HepG2 (cell line): ENCODE data around the gene EFNA2. TPM values are rescaled to one million over a fixed set of nuclear protein-coding genes. Genes with fewer than 3 reads are reported as not detected.
A peak's percentile ranks its signal among the peaks of the same experiment; 100 is the strongest.
"Not testable (repeated sequence)": the region's sequence is repeated elsewhere in the genome, so short reads cannot be mapped to it uniquely, and the experiment has no call there.

Experiments
- ATAC-seq: fragments of 200-7000 bp; cut with Tn5 transposase; 3 replicates; pipeline ENCODE4 v1.9.1; 2020; ENCODE audit warnings: mild to moderate bottlenecking, moderate library complexity
- BruUV-seq: library from RNA; stranded (reverse); fragments of 400-500 nt; replicated peaks from 2 replicates; lab custom pipeline; 2021; lab: Mats Ljungman, UMichigan
- CTCF ChIA-PET: fragments of 300-600 bp; formaldehyde crosslinking; extraction: SDS; loops from one replicate; lab custom pipeline; 2021; ENCODE audit warnings: low total read pairs, inconsistent platforms, low intra/inter-chr PET ratio; lab: Yijun Ruan, JAX
- POLR2A ChIA-PET: fragments of 350-600 bp; sonication (Branson Sonifier 250); formaldehyde crosslinking; loops from one replicate; lab custom pipeline; 2020; ENCODE audit warnings: antibody characterized with exemption, inconsistent platforms; lab: Yijun Ruan, JAX
- DNase-seq: peaks from one replicate; pipeline ENCODE4 v3.0.0-alpha.2; 2015; ENCODE audit warnings: low spot score
- FAIRE-seq: peaks from 3 replicates; lab custom pipeline; 2011; peaks lifted over from hg19 to GRCh38; lab: Jason Lieb, UNC
- H2AFZ ChIP-seq: one replicate; pipeline ENCODE4 v1.6.1; 2011; ENCODE audit warnings: low read length, inconsistent platforms
- H3K27ac ChIP-seq: fragments of 300-600 bp; 3 replicates; pipeline ENCODE4 v1.8.0; 2011; ENCODE audit warnings: mixed run types, mild to moderate bottlenecking, mixed read lengths, low read length, inconsistent platforms; ENCODE audit not compliant: insufficient read depth; ENCODE audit errors: extremely low read length
- H3K27me3 ChIP-seq, 2 experiments: fragments of 200-600 bp in 1 of 2; 2 replicates in 1 of 2; 3 replicates in 1 of 2; pipeline versions ENCODE4 v1.6.0 to v1.8.0; 2011; ENCODE audit warnings: low read length in 2 of 2, mild to moderate bottlenecking in 2 of 2, moderate library complexity in 2 of 2, inconsistent platforms in 1 of 2; ENCODE audit not compliant: insufficient read depth in 2 of 2, control insufficient read depth in 1 of 2
- H3K36me3 ChIP-seq, 2 experiments: fragments of 200-600 bp in 1 of 2; replicated peaks in 1 of 2; 2 replicates in 1 of 2; 3 replicates in 1 of 2; pipeline versions ENCODE4 v1.5.1 to v1.8.0; 2011; ENCODE audit warnings: low read length in 2 of 2, inconsistent platforms in 1 of 2; ENCODE audit not compliant: insufficient read depth in 2 of 2, control insufficient read depth in 1 of 2
- H3K4me1 ChIP-seq: 2 replicates; pipeline ENCODE4 v1.5.1; 2012; ENCODE audit warnings: low read length, inconsistent platforms; ENCODE audit not compliant: insufficient read depth
- H3K4me2 ChIP-seq: 2 replicates; pipeline ENCODE4 v1.6.0; 2011; ENCODE audit warnings: low read depth, low read length, inconsistent platforms
- H3K4me3 ChIP-seq, 3 experiments: fragments of 200-600 bp in 1 of 3; sonication (generic), shearing (Covaris generic) in 1 of 3; replicated peaks in 1 of 3; 2 replicates each; pipeline ENCODE4 v1.5.1; 2011 to 2016; ENCODE audit warnings: low read length in 3 of 3, inconsistent platforms in 2 of 3, low read depth in 2 of 3, mild to moderate bottlenecking in 2 of 3, control low read depth in 1 of 3, mixed read lengths in 1 of 3; ENCODE audit not compliant: insufficient read depth in 1 of 3
- H3K79me2 ChIP-seq: one replicate; pipeline ENCODE4 v1.6.1; 2011; ENCODE audit warnings: low read length, inconsistent platforms; ENCODE audit not compliant: insufficient read depth
- H3K9ac ChIP-seq: 2 replicates; pipeline ENCODE4 v1.6.0; 2011; ENCODE audit warnings: mild to moderate bottlenecking, low read depth, low read length, inconsistent platforms; ENCODE audit not compliant: insufficient read depth
- H3K9me3 ChIP-seq: 2 replicates; pipeline ENCODE4 v1.5.1; 2012; ENCODE audit warnings: mild to moderate bottlenecking, low read length
- H4K20me1 ChIP-seq: 2 replicates; pipeline ENCODE4 v1.6.0; 2011; ENCODE audit warnings: inconsistent platforms, mild to moderate bottlenecking, low read length, moderate library complexity; ENCODE audit not compliant: insufficient read depth
- HNRNPLL ChIP-seq: fragments of 200-400 bp; formaldehyde crosslinking; IDR thresholded peaks from 2 replicates; pipeline ENCODE4 v1.6.1; 2017; ENCODE audit warnings: mild to moderate bottlenecking, low read depth, low read length; ENCODE audit not compliant: poor library complexity, severe bottlenecking
- TEF ChIP-seq: sonication (generic); formaldehyde crosslinking; IDR thresholded peaks from 2 replicates; pipeline ENCODE4 v1.5.0; 2020; ENCODE audit warnings: missing genetic modification reagents
- ZNF121 ChIP-seq: sonication (generic); formaldehyde crosslinking; IDR thresholded peaks from 2 replicates; pipeline ENCODE4 v1.5.0; 2020; ENCODE audit warnings: mild to moderate bottlenecking, missing genetic modification reagents
- ZNF362 ChIP-seq: sonication (generic); formaldehyde crosslinking; IDR thresholded peaks from 2 replicates; pipeline ENCODE4 v1.4.0; 2020; ENCODE audit warnings: missing genetic modification reagents, mild to moderate bottlenecking, borderline replicate concordance
- ZNF598 ChIP-seq: sonication (generic); formaldehyde crosslinking; IDR thresholded peaks from 2 replicates; pipeline ENCODE4 v1.5.1; 2020; ENCODE audit warnings: mild to moderate bottlenecking, missing genetic modification reagents, borderline replicate concordance
- ZNF678 ChIP-seq: sonication (generic); formaldehyde crosslinking; IDR thresholded peaks from 2 replicates; pipeline ENCODE4 v1.4.0; 2020; ENCODE audit warnings: mild to moderate bottlenecking, missing genetic modification reagents
- WGBS: methylation state at CpG from one replicate; pipeline ENCODE4 v1.1.6; 2017; ENCODE audit warnings: low lambda C conversion rate; 5-methylcytosine and 5-hydroxymethylcytosine counted together
- in situ Hi-C: cut with HindIII; loops from 2 replicates; pipeline ENCODE4 v1.10.0; 2017; ENCODE audit warnings: low pct_unique_long_range_greater_than_20kb; ENCODE audit not compliant: extremely low pct_ligation_motif_present
- intact Hi-C: fragments of 100-400 bp; cut with micrococcal nuclease; formaldehyde crosslinking; loops from one replicate; pipeline ENCODE4 v1.10.0; 2022; ENCODE audit not compliant: unreplicated experiment
- polyA plus RNA-seq, 8 experiments: library from polyadenylated mRNA; depleted of rRNA in 3 of 8; stranded (reverse) in 7 of 8; unstranded in 1 of 8; fragments of >200 nt; fragmentation: Illumina TruSeq in 4 of 8; extraction: Trizol in 4 of 8; gene quantifications; 2 replicates each; pipeline versions ENCODE4 v1.2.1 to v1.2.3, GENCODE V29; 2011 to 2016; ENCODE audit warnings: low read depth in 4 of 8, missing spikeins in 1 of 8, mixed read lengths in 1 of 8; ENCODE audit not compliant: insufficient read depth in 1 of 8
- total RNA-seq, 5 experiments: library from RNA; depleted of rRNA; stranded (reverse); fragments of >200 nt; fragmentation: Illumina TruSeq; extraction: Trizol; gene quantifications; 2 replicates each; pipeline ENCODE4 v1.2.3, GENCODE V29; 2016; ENCODE audit warnings: low read depth in 1 of 5

EFNA2 gene
- total and polyA plus RNA-seq, 2 of the 13 experiments (the other 11 are each of a cell fraction or from before 2014, with no cell fraction given), result 6.0 to 9.9 TPM

GRCh38 chr19:1318678-1319471 is 33.2 kb downstream of the EFNA2 start:
- no TSS peak for BruUV-seq
- Histone ChIP-seq H3K4me2 (peak overlapping the region; percentile 36), H3K9me3 (no peaks in the 10 kb centered on the region), H3K27ac (no peak overlapping the region), H3K4me1 (peaks cover 62% of the 10 kb centered on the region), H3K9ac (no peak overlapping the region), H4K20me1 (no peaks in the 10 kb centered on the region), H3K4me3 (peak overlapping the region in 1 of 3 experiments; percentile 23; a peak in 1 of 6 replicates), H3K36me3 (no peaks in the 10 kb centered on the region), H2AFZ (no peak overlapping the region), H3K27me3 (peaks cover 8 to 41% of the 10 kb centered on the region in 2 experiments), H3K79me2 (no peaks in the 10 kb centered on the region)
- TF ChIP-seq HNRNPLL (peak; percentile 22), ZNF598 (CRISPR knock-in tag) (no peak), TEF (no peak), ZNF678 (CRISPR knock-in tag) (no peak)
- intact Hi-C loops (loop anchor here (5.0 kb wide), 2 partner anchors 33 to 53 kb away; a partner anchor contains a TSS), in situ Hi-C loops (loop anchor here (5.0 kb wide), 1 partner anchor 37 kb away; no protein-coding TSS in a partner anchor)
- CTCF ChIA-PET, result no interaction called here
- POLR2A ChIA-PET, result interaction anchor here (1.5 kb wide), 1 partner anchor 36 kb away, joined by 4 read pairs; a partner anchor contains a TSS
- no peak for DNase-seq
- FAIRE-seq, result no peak
- 24% methylated on average over 29 of the region's 46 CpGs for WGBS
- no peak for ATAC-seq

- not testable (repeated sequence) for H2AFZ ChIP-seq, FAIRE-seq, H3K27ac ChIP-seq
These were observed 34.6 kb downstream of the EFNA2 start for GRCh38 chr19:1320282-1320650.

More at GRCh38 chr19:1320282-1320650, 34.6 kb downstream of the EFNA2 start:
- WGBS, result 64% methylated on average over 3 of the region's 3 CpGs
- BruUV-seq, ATAC-seq, intact Hi-C loops, DNase-seq, CTCF ChIA-PET, H3K79me2 ChIP-seq, H3K9ac ChIP-seq, H4K20me1 ChIP-seq, H3K4me2 ChIP-seq, H3K9me3 ChIP-seq, H3K36me3 ChIP-seq, H3K4me3 ChIP-seq, in situ Hi-C loops: not testable (repeated sequence)
- Histone ChIP-seq H3K4me1 (peaks cover 66% of the 10 kb centered on the region), H3K27me3 (peaks cover 7 to 34% of the 10 kb centered on the region in 2 experiments)
- TF ChIP-seq ZNF362 (peak; percentile 3; the same call in 1 of the 2 replicates), ZNF121 (peak; percentile 58)
- POLR2A ChIA-PET, result interaction anchor here (1.5 kb wide), 1 partner anchor 34 kb away, joined by 4 read pairs; a partner anchor contains a TSS
